OCI-LY3 (cell line): Measurements from ENCODE around the gene MYH9.

Experiments used
- CTCF ChIP-seq: fragments of 200-600, 300-600 bp; sonication (generic); IDR thresholded peaks from 2 replicates; pipeline ENCODE4 v1.5.1; 2014; ENCODE audit warnings: antibody characterized with exemption, low read length, low read depth
- EZH2phosphoT487 ChIP-seq: fragments of 200-600 bp; shearing (Covaris generic); IDR thresholded peaks from 2 replicates; pipeline ENCODE4 v1.6.1; 2018; ENCODE audit warnings: antibody characterized with exemption, mixed run types, low read depth

- no peak for TF ChIP-seq CTCF
- no peak for TF ChIP-seq EZH2phosphoT487
Measured at GRCh38 chr22:36374603-36375024, 13.2 kb downstream of the MYH9 start.
